ENCODE data around the gene THEM4.

DNA sequence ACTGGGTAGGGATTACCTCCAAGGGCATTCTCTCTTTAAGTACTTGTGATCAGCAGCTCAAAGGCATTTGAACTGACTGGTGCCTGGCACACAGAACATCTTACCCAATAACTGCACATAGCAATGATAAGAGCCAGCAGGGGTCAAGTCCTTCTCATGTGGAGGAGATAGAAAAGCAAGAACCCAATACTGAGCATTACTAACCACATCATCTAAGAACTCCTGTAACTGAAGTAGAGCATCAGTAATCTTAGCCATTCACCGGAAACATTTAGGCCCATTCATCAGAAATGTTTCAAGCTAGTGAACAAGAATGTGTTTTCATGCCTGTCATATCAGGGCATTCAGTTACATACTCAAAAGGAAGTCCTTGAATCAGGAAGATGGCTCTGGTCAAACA, 33.6 kb upstream of the THEM4 start:
- TF ChIP-seq, protein P1, sequence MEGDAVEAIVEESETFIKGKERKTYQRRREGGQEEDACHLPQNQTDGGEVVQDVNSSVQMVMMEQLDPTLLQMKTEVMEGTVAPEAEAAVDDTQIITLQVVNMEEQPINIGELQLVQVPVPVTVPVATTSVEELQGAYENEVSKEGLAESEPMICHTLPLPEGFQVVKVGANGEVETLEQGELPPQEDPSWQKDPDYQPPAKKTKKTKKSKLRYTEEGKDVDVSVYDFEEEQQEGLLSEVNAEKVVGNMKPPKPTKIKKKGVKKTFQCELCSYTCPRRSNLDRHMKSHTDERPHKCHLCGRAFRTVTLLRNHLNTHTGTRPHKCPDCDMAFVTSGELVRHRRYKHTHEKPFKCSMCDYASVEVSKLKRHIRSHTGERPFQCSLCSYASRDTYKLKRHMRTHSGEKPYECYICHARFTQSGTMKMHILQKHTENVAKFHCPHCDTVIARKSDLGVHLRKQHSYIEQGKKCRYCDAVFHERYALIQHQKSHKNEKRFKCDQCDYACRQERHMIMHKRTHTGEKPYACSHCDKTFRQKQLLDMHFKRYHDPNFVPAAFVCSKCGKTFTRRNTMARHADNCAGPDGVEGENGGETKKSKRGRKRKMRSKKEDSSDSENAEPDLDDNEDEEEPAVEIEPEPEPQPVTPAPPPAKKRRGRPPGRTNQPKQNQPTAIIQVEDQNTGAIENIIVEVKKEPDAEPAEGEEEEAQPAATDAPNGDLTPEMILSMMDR (IDR thresholded peaks at IDR 0.05): no peak
- TF ChIP-seq POLR2AphosphoS5 (IDR thresholded peaks at IDR 0.05): no peak
- TF ChIP-seq POLR2A (IDR thresholded peaks at IDR 0.05): no peak
- no peak for TF ChIP-seq EP300 (IDR thresholded peaks at IDR 0.05)
